IMR-90 (cell line): ENCODE data around the gene ITM2B.

Source experiments
- CHD1 ChIP-seq: IDR thresholded peaks from 2 replicates; pipeline ENCODE4 v1.6.1; 2012; ENCODE audit warnings: low read depth, low read length, improper control_type of control experiment
- CTCF ChIP-seq: conservative IDR thresholded peaks from 2 replicates; pipeline ENCODE4 v1.5.1; 2012; ENCODE audit warnings: mild to moderate bottlenecking, low read depth, low read length, improper control_type of control experiment
- MAZ ChIP-seq: IDR thresholded peaks from 2 replicates; pipeline ENCODE4 v1.6.1; 2012; ENCODE audit warnings: low read depth, mild to moderate bottlenecking, low read length, improper control_type of control experiment, moderate library complexity, borderline replicate concordance
- MXI1 ChIP-seq: IDR thresholded peaks from 2 replicates; pipeline ENCODE4 v1.6.1; 2012; ENCODE audit warnings: low read depth, mild to moderate bottlenecking, low read length, moderate library complexity, borderline replicate concordance
- POLR2A ChIP-seq: IDR thresholded peaks from 2 replicates; pipeline ENCODE4 v1.6.1; 2012; ENCODE audit warnings: mild to moderate bottlenecking, low read depth, low read length
- RAD21 ChIP-seq: IDR thresholded peaks from 2 replicates; pipeline ENCODE4 v1.6.1; 2012; ENCODE audit warnings: low read length, improper control_type of control experiment
- RCOR1 ChIP-seq: IDR thresholded peaks from 2 replicates; pipeline ENCODE4 v1.6.1; 2012; ENCODE audit warnings: mild to moderate bottlenecking, low read length, improper control_type of control experiment; ENCODE audit not compliant: insufficient replicate concordance
- USF2 ChIP-seq: fragments of 150-350 bp; IDR thresholded peaks from 2 replicates; pipeline ENCODE4 v1.6.1; 2017; ENCODE audit warnings: mild to moderate bottlenecking, antibody characterized with exemption, low read length, low read depth

GRCh38 chr13:48266150-48266549 lies 33.1 kb downstream of the ITM2B start:
- no peak for TF ChIP-seq CTCF
- TF ChIP-seq MAZ: no peak
- no peak for TF ChIP-seq POLR2A
- no peak for TF ChIP-seq MXI1
- TF ChIP-seq RCOR1: no peak
- TF ChIP-seq USF2: no peak
- TF ChIP-seq RAD21: no peak
- TF ChIP-seq CHD1: no peak
